NCI-H226 (cell line): ENCODE measurements around the gene FCHO2.
"Not testable (repeated sequence)": the region's sequence is repeated elsewhere in the genome, so short reads cannot be mapped to it uniquely, and the experiment has no call there.

Source experiments
- DNase-seq: peaks from one replicate; pipeline ENCODE4 v3.0.0-alpha.2; 2015

Gene FCHO2

GRCh38 chr5:72956324-72957140, 691 bp downstream of the FCHO2 start:
- peak; percentile 46 for DNase-seq

GRCh38 chr5:72957337-72957736, 1.5 kb downstream of the FCHO2 start:
- DNase-seq = no peak

- no peak for DNase-seq
Observed at GRCh38 chr5:72959257-72959656, 3.4 kb downstream of the FCHO2 start.

- not testable (repeated sequence) for DNase-seq
Observed at GRCh38 chr5:72974481-72974880, 18.6 kb downstream of the FCHO2 start.

GRCh38 chr5:72976810-72977209, 21.0 kb downstream of the FCHO2 start:
- DNase-seq = not testable (repeated sequence)

- DNase-seq = no peak
Observed at GRCh38 chr5:72985719-72986118, 29.9 kb downstream of the FCHO2 start.

GRCh38 chr5:72988769-72989168, 32.9 kb downstream of the FCHO2 start:
- DNase-seq = peak; percentile 90

GRCh38 chr5:72991394-72991793, 35.6 kb downstream of the FCHO2 start:
- DNase-seq = no peak

GRCh38 chr5:72994578-72994977, 38.7 kb downstream of the FCHO2 start:
- DNase-seq = no peak

- DNase-seq = no peak
Observed at GRCh38 chr5:72996632-72997031, 40.8 kb downstream of the FCHO2 start.

GRCh38 chr5:72999916-73000315, 44.1 kb downstream of the FCHO2 start:
- no peak for DNase-seq

GRCh38 chr5:73005886-73006285, 50.0 kb downstream of the FCHO2 start:
- no peak for DNase-seq

GRCh38 chr5:73007051-73007450, 51.2 kb downstream of the FCHO2 start:
- no peak for DNase-seq

GRCh38 chr5:73008831-73009230, 53.0 kb downstream of the FCHO2 start:
- DNase-seq = no peak

GRCh38 chr5:73011612-73012011, 55.8 kb downstream of the FCHO2 start:
- DNase-seq = not testable (repeated sequence)

GRCh38 chr5:73018892-73019291, 63.1 kb downstream of the FCHO2 start:
- no peak for DNase-seq

GRCh38 chr5:73019766-73020165, 63.9 kb downstream of the FCHO2 start:
- DNase-seq = no peak

GRCh38 chr5:73022471-73023169, 66.8 kb downstream of the FCHO2 start:
- no peak for DNase-seq

- not testable (repeated sequence) for DNase-seq
Observed at GRCh38 chr5:73024946-73025544, 69.2 kb downstream of the FCHO2 start.

GRCh38 chr5:73027361-73027760, 71.5 kb downstream of the FCHO2 start:
- DNase-seq = no peak

GRCh38 chr5:73027816-73028215, 72.0 kb downstream of the FCHO2 start:
- DNase-seq = no peak

- peak; percentile 13 for DNase-seq
Observed at GRCh38 chr5:73028991-73029595, 73.3 kb downstream of the FCHO2 start.

- peak; percentile 32 for DNase-seq
Observed at GRCh38 chr5:73030531-73030930, 74.7 kb downstream of the FCHO2 start.
